ENCODE data around the gene CIB2. TPM values are rescaled to one million over a fixed set of nuclear protein-coding genes. Genes with fewer than 3 reads are reported as not detected.

The CIB2 gene
- 25.5 to 27.6 TPM (median 26.2 TPM) in 3 replicates for total RNA-seq

DNA sequence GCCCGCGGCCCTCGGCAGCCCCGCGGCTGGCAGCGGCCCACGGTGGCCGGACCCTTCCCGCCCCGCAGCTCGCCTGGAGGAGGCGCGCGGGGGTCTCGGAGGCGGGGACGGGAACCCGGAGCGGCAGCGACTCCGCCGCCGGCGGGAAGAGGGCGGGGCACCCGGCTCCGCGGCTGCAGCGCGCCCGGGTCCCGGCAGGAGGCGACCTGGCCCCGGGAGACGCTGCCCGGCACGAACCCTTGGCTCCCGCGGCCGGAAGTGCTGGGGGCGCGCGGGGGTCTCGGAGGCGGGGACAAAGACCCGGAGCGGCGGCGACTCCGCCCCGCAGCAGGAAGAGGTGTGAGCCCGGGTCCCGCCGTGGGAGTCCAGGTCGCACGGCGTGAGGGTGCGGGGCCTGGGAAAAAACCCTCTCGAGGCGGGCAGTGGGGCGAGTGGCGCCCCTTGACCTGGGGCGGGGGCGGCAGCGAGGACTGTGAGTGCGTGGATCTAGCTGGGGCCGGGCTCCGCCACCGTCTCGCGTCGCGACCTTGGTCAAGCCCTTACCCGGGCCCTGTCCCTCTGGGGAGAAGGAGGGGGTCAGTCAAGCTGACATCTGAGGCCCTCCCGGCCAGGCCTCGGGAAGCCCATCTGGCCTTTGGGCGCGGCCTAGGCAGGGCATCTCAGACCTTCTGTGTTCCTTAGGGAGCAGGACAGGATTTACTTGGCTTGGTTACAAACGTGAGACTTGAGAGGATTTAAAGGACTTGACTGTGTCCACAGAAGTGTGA is at the start of gene CIB2:
Gene CIB2 (minus strand): TSS at position 151 of the 767 bp plus-strand sequence. CDS start 230 bp downstream, outside the sequence.
- H3K36me3 Mint-ChIP-seq: no peaks in the 10 kb centered on the region
- H3K4me3 Mint-ChIP-seq: peak within 1 kb of the TSS; percentile 83

DNA sequence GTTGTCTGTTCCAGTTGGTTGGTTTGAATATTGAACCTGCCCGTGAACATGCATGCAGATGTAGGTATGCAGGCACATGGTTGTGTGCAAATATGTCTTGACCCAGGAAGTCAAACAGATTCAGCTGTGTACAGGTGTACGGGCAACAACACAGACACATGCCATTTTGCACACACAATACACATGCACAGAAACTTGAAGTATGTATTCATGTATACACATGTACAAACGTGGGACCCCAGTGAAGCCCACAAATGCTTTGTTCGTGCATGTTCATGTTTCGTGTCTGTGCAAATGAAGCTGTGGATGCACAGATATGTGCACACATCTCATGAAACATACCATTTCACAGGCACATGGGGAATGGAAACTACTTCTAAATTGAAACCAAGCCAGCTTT is 48.7 kb upstream of the CIB2 start:
- Mint-ChIP-seq H3K9me3 (no peaks in the 10 kb centered on the region), H3K27me3 (ENCODE audit: low read depth) (peaks cover 2% of the 10 kb centered on the region), H3K36me3 (no peaks in the 10 kb centered on the region), H3K4me1 (no peaks in the 10 kb centered on the region), H3K4me3 (no peak overlapping the region), H3K27ac (no peak overlapping the region)
- no peak for DNase-seq (ENCODE audit: low spot score in 2 of 2, unreplicated experiment in 2 of 2)
- TF ChIP-seq, protein P1, sequence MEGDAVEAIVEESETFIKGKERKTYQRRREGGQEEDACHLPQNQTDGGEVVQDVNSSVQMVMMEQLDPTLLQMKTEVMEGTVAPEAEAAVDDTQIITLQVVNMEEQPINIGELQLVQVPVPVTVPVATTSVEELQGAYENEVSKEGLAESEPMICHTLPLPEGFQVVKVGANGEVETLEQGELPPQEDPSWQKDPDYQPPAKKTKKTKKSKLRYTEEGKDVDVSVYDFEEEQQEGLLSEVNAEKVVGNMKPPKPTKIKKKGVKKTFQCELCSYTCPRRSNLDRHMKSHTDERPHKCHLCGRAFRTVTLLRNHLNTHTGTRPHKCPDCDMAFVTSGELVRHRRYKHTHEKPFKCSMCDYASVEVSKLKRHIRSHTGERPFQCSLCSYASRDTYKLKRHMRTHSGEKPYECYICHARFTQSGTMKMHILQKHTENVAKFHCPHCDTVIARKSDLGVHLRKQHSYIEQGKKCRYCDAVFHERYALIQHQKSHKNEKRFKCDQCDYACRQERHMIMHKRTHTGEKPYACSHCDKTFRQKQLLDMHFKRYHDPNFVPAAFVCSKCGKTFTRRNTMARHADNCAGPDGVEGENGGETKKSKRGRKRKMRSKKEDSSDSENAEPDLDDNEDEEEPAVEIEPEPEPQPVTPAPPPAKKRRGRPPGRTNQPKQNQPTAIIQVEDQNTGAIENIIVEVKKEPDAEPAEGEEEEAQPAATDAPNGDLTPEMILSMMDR (IDR thresholded peaks at IDR 0.05; ENCODE audit: unreplicated experiment): no peak

More for the DNA sequence above, at the start of gene CIB2:
- peak; percentile 77 to 87 for DNase-seq (ENCODE audit: low spot score in 2 of 2, unreplicated experiment in 2 of 2)
- peaks cover 15% of the 10 kb centered on the region for H3K4me1 Mint-ChIP-seq
- H3K9me3 Mint-ChIP-seq: no peaks in the 10 kb centered on the region
- no peaks in the 10 kb centered on the region for H3K27me3 Mint-ChIP-seq (ENCODE audit: low read depth)
- peak within 1 kb of the TSS; percentile 89 for H3K27ac Mint-ChIP-seq
- TF ChIP-seq, protein P1 (IDR thresholded peaks at IDR 0.05; ENCODE audit: unreplicated experiment): peak; percentile 71

DNA sequence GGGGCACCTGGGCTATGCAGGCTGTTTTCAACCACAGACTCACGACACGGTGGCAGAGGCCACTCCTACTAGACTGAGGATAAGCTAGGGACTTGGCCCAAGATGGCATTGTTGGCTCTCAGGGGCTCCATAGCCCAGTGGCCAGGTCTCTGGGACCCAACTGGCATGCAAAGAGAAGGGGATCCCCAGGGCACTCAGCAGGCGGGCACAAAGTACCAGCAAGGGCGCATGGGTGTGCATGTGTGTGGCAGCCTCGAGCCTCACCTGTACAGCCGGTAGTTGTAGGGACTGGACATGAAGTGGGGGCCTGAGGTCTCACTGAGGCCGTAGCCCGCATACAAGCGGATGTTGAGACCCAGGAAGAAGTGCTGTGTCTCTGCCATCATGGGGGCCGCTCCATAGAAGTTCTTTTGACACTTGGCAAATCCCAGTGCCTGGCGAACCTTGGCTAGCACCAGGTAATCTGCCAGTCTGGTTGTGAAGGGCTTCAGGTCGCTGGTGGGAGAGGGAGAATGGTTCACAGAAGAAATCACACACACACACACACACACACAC is 48.1 kb upstream of the CIB2 start:
- Mint-ChIP-seq H3K9me3 (no peaks in the 10 kb centered on the region), H3K27ac (no peak overlapping the region), H3K4me1 (no peaks in the 10 kb centered on the region), H3K4me3 (no peak overlapping the region), H3K27me3 (ENCODE audit: low read depth) (peaks cover 2% of the 10 kb centered on the region), H3K36me3 (peaks cover 1% of the 10 kb centered on the region)
- TF ChIP-seq, protein P1 (IDR thresholded peaks at IDR 0.05; ENCODE audit: unreplicated experiment): no peak
- DNase-seq (ENCODE audit: low spot score in 2 of 2, unreplicated experiment in 2 of 2): no peak

DNA sequence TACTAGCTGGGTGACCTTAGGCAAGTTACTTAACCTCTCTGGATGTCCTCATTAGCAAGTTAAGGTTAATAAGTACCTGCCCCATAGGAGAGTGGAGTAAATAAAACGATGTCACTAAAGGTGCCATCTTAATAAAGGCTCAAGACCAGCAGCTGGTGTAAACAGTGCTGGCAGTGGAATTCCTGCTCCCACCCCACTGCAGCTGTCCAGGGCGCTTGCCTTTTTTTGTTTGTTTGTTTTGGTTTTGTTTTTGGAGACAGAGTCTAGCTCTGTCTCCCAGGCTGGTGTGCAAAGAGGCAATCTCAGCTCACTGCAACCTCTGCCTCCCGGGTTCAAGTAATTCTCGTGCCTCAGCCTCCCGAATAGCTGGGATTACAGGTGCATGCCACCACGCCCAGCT is 46.8 kb upstream of the CIB2 start:
- TF ChIP-seq, protein P1 (IDR thresholded peaks at IDR 0.05; ENCODE audit: unreplicated experiment): no peak
- H3K27me3 Mint-ChIP-seq (ENCODE audit: low read depth): peaks cover 2% of the 10 kb centered on the region
- H3K36me3 Mint-ChIP-seq: peaks cover 1% of the 10 kb centered on the region
- H3K27ac Mint-ChIP-seq: no peak overlapping the region
- H3K9me3 Mint-ChIP-seq: no peaks in the 10 kb centered on the region
- H3K4me3 Mint-ChIP-seq: no peak overlapping the region
- H3K4me1 Mint-ChIP-seq: no peaks in the 10 kb centered on the region
- no peak for DNase-seq (ENCODE audit: low spot score in 2 of 2, unreplicated experiment in 2 of 2)

DNA sequence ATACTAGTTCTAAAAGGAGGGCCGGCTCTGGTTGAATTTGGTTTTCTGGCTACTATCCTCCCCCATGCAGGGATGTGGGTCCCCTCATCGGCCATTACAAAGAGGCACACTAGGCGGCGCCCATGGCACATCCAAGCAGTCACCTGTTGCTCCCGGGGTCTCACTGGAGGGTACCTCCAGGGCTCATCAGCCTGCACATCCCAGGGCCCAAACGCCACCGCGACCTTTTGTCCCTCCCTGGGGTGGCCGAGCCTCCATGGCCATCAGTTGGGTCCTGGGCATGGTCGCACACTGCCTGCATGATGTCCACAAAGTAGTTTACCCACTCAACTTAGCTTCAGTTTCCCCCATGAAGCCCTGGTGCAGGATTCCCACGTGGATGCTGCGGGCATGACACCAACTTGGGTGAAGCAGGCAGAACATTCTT is 46.2 kb upstream of the CIB2 start:
- Mint-ChIP-seq H3K9me3 (no peaks in the 10 kb centered on the region), H3K27ac (no peak overlapping the region), H3K4me3 (no peak overlapping the region), H3K36me3 (peaks cover 5% of the 10 kb centered on the region), H3K4me1 (no peaks in the 10 kb centered on the region), H3K27me3 (ENCODE audit: low read depth) (peaks cover 2% of the 10 kb centered on the region)
- TF ChIP-seq, protein P1 (IDR thresholded peaks at IDR 0.05; ENCODE audit: unreplicated experiment): peak; percentile 45
- peak in 1 of 2 experiments; percentile 57 for DNase-seq (ENCODE audit: low spot score in 2 of 2, unreplicated experiment in 2 of 2)
